GM12801 (cell line): ENCODE results near the gene EFCAB12.

Source experiments
- CTCF ChIP-seq: IDR thresholded peaks from one replicate; pipeline ENCODE4 v1.5.1; 2011; ENCODE audit warnings: control low read depth; ENCODE audit not compliant: insufficient read length; ENCODE audit errors: extremely low read depth

Gene EFCAB12

GRCh38 chr3:129442947-129443346, 14.5 kb upstream of the EFCAB12 start:
- no peak for TF ChIP-seq CTCF

- no peak for TF ChIP-seq CTCF
Observed at GRCh38 chr3:129442486-129442885, 14.1 kb upstream of the EFCAB12 start.

- no peak for TF ChIP-seq CTCF
Observed at GRCh38 chr3:129441782-129442181, 13.3 kb upstream of the EFCAB12 start.

- no peak for TF ChIP-seq CTCF
Observed at GRCh38 chr3:129441215-129441614, 12.8 kb upstream of the EFCAB12 start.

- TF ChIP-seq CTCF: no peak
Observed at GRCh38 chr3:129440618-129441190, 12.3 kb upstream of the EFCAB12 start.

- no peak for TF ChIP-seq CTCF
Observed at GRCh38 chr3:129439817-129440617, 11.6 kb upstream of the EFCAB12 start, which contains the start of the genes IFT122 and MBD4. Gene IFT122, plus strand, starts transcription at chr3:129440224. Its CDS starts 107 bp downstream, at chr3:129440331. Gene MBD4, minus strand, starts transcription at chr3:129439948. Its CDS starts 115 bp downstream, at chr3:129439833.

GRCh38 chr3:129439226-129439816, 10.9 kb upstream of the EFCAB12 start:
- no peak for TF ChIP-seq CTCF
